NCI-H460 (cell line): ENCODE data around the gene SNX22. TPM values are rescaled to one million over a fixed set of nuclear protein-coding genes. Genes with fewer than 3 reads are reported as not detected.

Experiments used
- DNase-seq: peaks from one replicate; pipeline ENCODE4 v3.0.0-alpha.2; 2016; ENCODE audit warnings: low read depth; ENCODE audit errors: extremely low read depth
- total RNA-seq: library from RNA; depleted of rRNA; stranded (reverse); fragments of >200 nt; shearing (Covaris generic); gene quantifications from 2 replicates; pipeline ENCODE4 v1.2.3, GENCODE V29; 2014

The SNX22 gene
- total RNA-seq, 1 experiment from 2014 or later, result 0.42 TPM

GRCh38 chr15:64133623-64134344, 17.7 kb upstream of the SNX22 start:
- no peak for DNase-seq

- DNase-seq, result no peak
Measured at GRCh38 chr15:64134345-64134829, 17.1 kb upstream of the SNX22 start.

- no peak for DNase-seq
Measured at GRCh38 chr15:64136347-64136746, 15.2 kb upstream of the SNX22 start.

GRCh38 chr15:64137226-64137833, 14.2 kb upstream of the SNX22 start:
- no peak for DNase-seq

GRCh38 chr15:64138331-64138941, 13.1 kb upstream of the SNX22 start:
- no peak for DNase-seq

- no peak for DNase-seq
Measured at GRCh38 chr15:64141798-64142512, 9.6 kb upstream of the SNX22 start.

GRCh38 chr15:64143276-64143675, 8.3 kb upstream of the SNX22 start:
- DNase-seq, result no peak

- DNase-seq, result no peak
Measured at GRCh38 chr15:64144192-64144564, 7.4 kb upstream of the SNX22 start.

- no peak for DNase-seq
Measured at GRCh38 chr15:64144565-64145281, 6.8 kb upstream of the SNX22 start.

- no peak for DNase-seq
Measured at GRCh38 chr15:64146041-64146440, 5.5 kb upstream of the SNX22 start.

GRCh38 chr15:64146520-64146884, 5.0 kb upstream of the SNX22 start:
- DNase-seq, result no peak

GRCh38 chr15:64146885-64147681, 4.4 kb upstream of the SNX22 start:
- DNase-seq, result no peak

- DNase-seq, result no peak
Measured at GRCh38 chr15:64148168-64148567, 3.4 kb upstream of the SNX22 start.

GRCh38 chr15:64148581-64148980, 3.0 kb upstream of the SNX22 start:
- DNase-seq, result no peak

GRCh38 chr15:64149424-64149823, 2.1 kb upstream of the SNX22 start:
- no peak for DNase-seq

- no peak for DNase-seq
Measured at GRCh38 chr15:64149893-64150578, 1.5 kb upstream of the SNX22 start.

- no peak for DNase-seq
Measured at GRCh38 chr15:64152507-64153387, 1.2 kb downstream of the SNX22 start.
